ENCODE data around the gene PDCD4. TPM values are rescaled to one million over a fixed set of nuclear protein-coding genes. Genes with fewer than 3 reads are reported as not detected.

PDCD4 gene
- total RNA-seq, 1 donor = 52.9 TPM

- peak overlapping the region; percentile 81 for H3K4me3 ChIP-seq (ENCODE audit: low read depth, low read length)
- DNase-seq (ENCODE audit: low read depth) = peak; percentile 94
- TF ChIP-seq CTCF (IDR thresholded peaks at IDR 0.05; ENCODE audit: insufficient read depth, low read length) = peak; percentile 1
Observed at GRCh38 chr10:110918269-110918642, 46.5 kb downstream of the PDCD4 start.

GRCh38 chr10:110918643-110919348, 47.1 kb downstream of the PDCD4 start, which contains the start of gene BBIP1:
BBIP1 (minus strand) TSS chr10:110919180; CDS start chr10:110918157, 1,023 bp downstream.
- no peak for TF ChIP-seq CTCF (IDR thresholded peaks at IDR 0.05; ENCODE audit: insufficient read depth, low read length)
- peak; percentile 100 for DNase-seq (ENCODE audit: low read depth)

GRCh38 chr10:110919349-110919931, 47.7 kb downstream of the PDCD4 start, which contains the start of gene SHOC2:
SHOC2 (plus strand) TSS chr10:110919604; CDS start chr10:110964359, 44,755 bp downstream.
- DNase-seq (ENCODE audit: low read depth) = no peak
- H3K4me3 ChIP-seq (ENCODE audit: low read depth, low read length) = peak within 1 kb of the TSS; percentile 82
- TF ChIP-seq CTCF (IDR thresholded peaks at IDR 0.05; ENCODE audit: insufficient read depth, low read length) = peak; percentile 25

More at GRCh38 chr10:110918643-110919348, 47.1 kb downstream of the PDCD4 start, which contains the start of gene BBIP1:
- peak within 1 kb of the TSS; percentile 82 for H3K4me3 ChIP-seq (ENCODE audit: low read depth, low read length)

GRCh38 chr10:110919971-110920881, 48.5 kb downstream of the PDCD4 start:
- no peak for TF ChIP-seq CTCF (IDR thresholded peaks at IDR 0.05; ENCODE audit: insufficient read depth, low read length)
- H3K4me3 ChIP-seq (ENCODE audit: low read depth, low read length) = peak overlapping the region; percentile 82
- DNase-seq (ENCODE audit: low read depth) = peak; percentile 65

- no peak overlapping the region for H3K4me3 ChIP-seq (ENCODE audit: low read depth, low read length)
- DNase-seq (ENCODE audit: low read depth) = no peak
- no peak for TF ChIP-seq CTCF (IDR thresholded peaks at IDR 0.05; ENCODE audit: insufficient read depth, low read length)
Observed at GRCh38 chr10:110923856-110924493, 52.2 kb downstream of the PDCD4 start.

GRCh38 chr10:110927461-110927860, 55.7 kb downstream of the PDCD4 start:
- H3K4me3 ChIP-seq (ENCODE audit: low read depth, low read length) = no peak overlapping the region
- no peak for TF ChIP-seq CTCF (IDR thresholded peaks at IDR 0.05; ENCODE audit: insufficient read depth, low read length)
- no peak for DNase-seq (ENCODE audit: low read depth)

All from fibroblast of the aortic adventitia (primary cell).